ENCODE data around the gene OBI1.
"Not testable (repeated sequence)": the region's sequence is repeated elsewhere in the genome, so short reads cannot be mapped to it uniquely, and the experiment has no call there.

Gene OBI1

GRCh38 chr13:78647109-78647678, 11.8 kb downstream of the OBI1 start:
- DNase-seq: not testable (repeated sequence)

- no peak for DNase-seq
These were observed 20.7 kb downstream of the OBI1 start for GRCh38 chr13:78638216-78638615.

GRCh38 chr13:78636495-78636894, 22.5 kb downstream of the OBI1 start:
- DNase-seq: no peak

GRCh38 chr13:78632996-78633395, 26.0 kb downstream of the OBI1 start:
- no peak for DNase-seq

- no peak for DNase-seq
These were observed 27.9 kb downstream of the OBI1 start for GRCh38 chr13:78631077-78631476.

GRCh38 chr13:78630511-78630910, 28.4 kb downstream of the OBI1 start:
- no peak for DNase-seq

GRCh38 chr13:78625384-78625783, 33.6 kb downstream of the OBI1 start:
- DNase-seq: no peak

GRCh38 chr13:78623132-78623531, 35.8 kb downstream of the OBI1 start:
- DNase-seq: no peak

- DNase-seq: no peak
These were observed 38.0 kb downstream of the OBI1 start for GRCh38 chr13:78620936-78621470.

- no peak for DNase-seq
These were observed 40.5 kb downstream of the OBI1 start for GRCh38 chr13:78618411-78618810.

GRCh38 chr13:78611040-78611439, 47.9 kb downstream of the OBI1 start:
- no peak for DNase-seq

GRCh38 chr13:78610381-78610883, 48.5 kb downstream of the OBI1 start:
- DNase-seq: no peak

GRCh38 chr13:78609464-78610205, 49.3 kb downstream of the OBI1 start:
- no peak for DNase-seq

- DNase-seq: no peak
These were observed 50.1 kb downstream of the OBI1 start for GRCh38 chr13:78608688-78609463.

- no peak for DNase-seq
These were observed 50.7 kb downstream of the OBI1 start for GRCh38 chr13:78608252-78608687.

- DNase-seq: no peak
These were observed 51.3 kb downstream of the OBI1 start for GRCh38 chr13:78607409-78608251.

GRCh38 chr13:78606471-78607408, 52.2 kb downstream of the OBI1 start:
- DNase-seq: no peak

GRCh38 chr13:78604782-78605611, 54.0 kb downstream of the OBI1 start:
- DNase-seq: no peak

GRCh38 chr13:78603240-78603957, 55.6 kb downstream of the OBI1 start, which contains the start of gene POU4F1:
TSS of gene POU4F1 (minus strand) at chr13:78603552. CDS start at chr13:78603326, 226 bp downstream.
- peak; percentile 53 to 72 for DNase-seq

Data from stimulated activated CD4-positive, alpha-beta T cell treated with anti-CD3 and anti-CD28 coated beads, Interleukin-2, amount 100 ng/mL, for 48 hours (primary cell).